ENCODE results near the gene DAP. TPM values are rescaled to one million over a fixed set of nuclear protein-coding genes. Genes with fewer than 3 reads are reported as not detected.

Gene DAP
- total RNA-seq, 1 experiment from 2014 or later = 47.2 TPM

GRCh38 chr5:10740384-10740783, 20.6 kb downstream of the DAP start:
- H3K4me1 ChIP-seq (ENCODE audit: insufficient read depth, low read length) = no peaks in the 10 kb centered on the region
- no CpG with 5 or more reads among the region's 2 CpGs for WGBS (ENCODE audit: extremely low coverage, insufficient read length, low lambda C conversion rate)
- no peaks in the 10 kb centered on the region for H3K23me2 ChIP-seq (ENCODE audit: insufficient read length, low read depth, low read length, poor library complexity, severe bottlenecking)
- H3K4me1 Mint-ChIP-seq = no peaks in the 10 kb centered on the region
- no peak overlapping the region for H3K9ac ChIP-seq (ENCODE audit: extremely low read depth, insufficient read length, low read length)
- H3K36me3 Mint-ChIP-seq (ENCODE audit: insufficient read depth in 1 of 3, low read depth in 3 of 3) = peaks cover 51 to 69% (median 55%) of the 10 kb centered on the region in 3 experiments
- no peak overlapping the region for H2AK5ac ChIP-seq (ENCODE audit: insufficient read length, low read length)
- no peak overlapping the region for H3K27ac Mint-ChIP-seq
- H3K79me1 ChIP-seq (ENCODE audit: insufficient read depth, low read depth, low read length, poor library complexity, severe bottlenecking) = no peaks in the 10 kb centered on the region
- H3K14ac ChIP-seq (ENCODE audit: insufficient read depth, low read length) = no peak overlapping the region
- H2BK120ac ChIP-seq (ENCODE audit: low read depth, low read length, poor library complexity, severe bottlenecking) = no peak overlapping the region
- no peaks in the 10 kb centered on the region for H3K79me2 ChIP-seq (ENCODE audit: insufficient read depth, low read length)
- no peak for DNase-seq
- no peak overlapping the region for H2BK5ac ChIP-seq (ENCODE audit: insufficient read length, low read length)
- H3K27me3 ChIP-seq (ENCODE audit: insufficient read depth, low read length) = no peaks in the 10 kb centered on the region
- H3K4ac ChIP-seq (ENCODE audit: low read depth, low read length) = no peak overlapping the region
- no peaks in the 10 kb centered on the region for H3K9me3 ChIP-seq (ENCODE audit: control insufficient read depth, low read depth, low read length)
- H3K4me2 ChIP-seq (ENCODE audit: insufficient read depth, insufficient read length, low read length) = no peak overlapping the region
- peaks cover 18 to 23% of the 10 kb centered on the region in 2 experiments for H3K9me3 Mint-ChIP-seq
- H2BK15ac ChIP-seq (ENCODE audit: low read depth, low read length) = no peak overlapping the region
- no peak for TF ChIP-seq CTCF (conservative IDR thresholded peaks at IDR 0.05)
- H3K56ac ChIP-seq (ENCODE audit: insufficient read length, low read depth, low read length) = no peak overlapping the region
- no peak overlapping the region for H2AFZ ChIP-seq (ENCODE audit: low read length)
- no peak overlapping the region for H4K91ac ChIP-seq (ENCODE audit: insufficient read length, low read depth, low read length)
- H3K23ac ChIP-seq (ENCODE audit: insufficient read length, low read depth, low read length) = no peak overlapping the region
- no peaks in the 10 kb centered on the region for H4K20me1 ChIP-seq (ENCODE audit: control insufficient read depth, insufficient read depth, insufficient read length)
- no peak overlapping the region for H2BK20ac ChIP-seq (ENCODE audit: low read depth, low read length, poor library complexity, severe bottlenecking)
- H3K4me3 Mint-ChIP-seq = no peak overlapping the region
- H3K27ac ChIP-seq (ENCODE audit: insufficient read length, low read depth, low read length) = no peak overlapping the region
- no peak overlapping the region for H4K8ac ChIP-seq (replicated peaks; ENCODE audit: insufficient read length, low read depth, low read length)
- no peak overlapping the region for H3K18ac ChIP-seq (ENCODE audit: insufficient read length, low read depth, low read length)
- no peak overlapping the region for H2BK12ac ChIP-seq (ENCODE audit: insufficient read length, low read depth, low read length)
- H3K27me3 Mint-ChIP-seq (ENCODE audit: low read depth) = no peaks in the 10 kb centered on the region
- no peak overlapping the region for H3T11ph ChIP-seq (ENCODE audit: low read length)
- H4K5ac ChIP-seq (ENCODE audit: insufficient read length, low read depth, low read length) = no peak overlapping the region

Measured in H9 (cell line).